ENCODE measurements around the gene TNRC6B.
"Not testable (repeated sequence)": the region's sequence is repeated elsewhere in the genome, so short reads cannot be mapped to it uniquely, and the experiment has no call there.

TNRC6B gene

GRCh38 chr22:40376149-40376548 is 198.4 kb downstream of the TNRC6B start:
- no peak for DNase-seq

- no peak for DNase-seq
These were observed 200.2 kb downstream of the TNRC6B start for GRCh38 chr22:40377931-40378330.

DNA sequence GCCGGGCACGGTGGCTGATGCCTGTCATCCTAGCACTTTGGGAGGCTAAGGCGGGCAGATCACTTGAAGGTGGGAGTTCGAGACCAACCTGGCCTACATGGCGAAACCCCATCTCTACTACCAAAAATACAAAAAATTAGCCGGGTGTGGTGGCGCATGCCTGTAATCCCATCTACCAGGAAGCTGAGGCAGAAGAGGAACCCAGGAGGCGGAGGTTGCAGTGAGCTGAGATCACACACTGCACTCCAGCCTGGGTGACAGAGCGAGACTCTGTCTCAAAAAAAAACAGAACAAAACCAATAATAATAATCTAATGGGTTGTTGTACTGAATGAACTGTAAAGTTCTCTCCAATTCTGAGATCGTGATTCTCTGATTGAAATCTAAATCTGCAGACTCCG is 200.7 kb downstream of the TNRC6B start:
- not testable (repeated sequence) for DNase-seq

- DNase-seq = no peak
These were observed 203.7 kb downstream of the TNRC6B start for GRCh38 chr22:40381461-40381860.

DNA sequence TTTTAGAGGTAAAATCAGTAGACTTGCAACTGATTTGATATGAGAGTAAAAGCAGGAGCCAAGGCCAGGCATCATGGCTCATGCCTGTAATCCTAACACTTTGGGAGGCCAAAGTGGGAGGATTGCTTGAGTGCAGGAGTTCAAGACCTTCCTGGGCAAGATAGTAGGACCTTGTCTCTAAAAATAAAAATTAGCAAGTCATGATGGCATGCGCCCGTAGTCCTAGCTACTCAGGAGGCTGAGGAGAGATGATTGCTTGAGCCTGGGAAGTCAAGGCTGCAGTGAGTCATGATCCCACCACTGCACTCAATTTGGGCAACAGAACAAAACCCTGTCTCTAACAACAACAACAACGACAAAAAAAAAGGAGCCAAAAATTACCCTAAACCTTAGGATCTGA is 206.2 kb downstream of the TNRC6B start:
- no peak for DNase-seq

DNA sequence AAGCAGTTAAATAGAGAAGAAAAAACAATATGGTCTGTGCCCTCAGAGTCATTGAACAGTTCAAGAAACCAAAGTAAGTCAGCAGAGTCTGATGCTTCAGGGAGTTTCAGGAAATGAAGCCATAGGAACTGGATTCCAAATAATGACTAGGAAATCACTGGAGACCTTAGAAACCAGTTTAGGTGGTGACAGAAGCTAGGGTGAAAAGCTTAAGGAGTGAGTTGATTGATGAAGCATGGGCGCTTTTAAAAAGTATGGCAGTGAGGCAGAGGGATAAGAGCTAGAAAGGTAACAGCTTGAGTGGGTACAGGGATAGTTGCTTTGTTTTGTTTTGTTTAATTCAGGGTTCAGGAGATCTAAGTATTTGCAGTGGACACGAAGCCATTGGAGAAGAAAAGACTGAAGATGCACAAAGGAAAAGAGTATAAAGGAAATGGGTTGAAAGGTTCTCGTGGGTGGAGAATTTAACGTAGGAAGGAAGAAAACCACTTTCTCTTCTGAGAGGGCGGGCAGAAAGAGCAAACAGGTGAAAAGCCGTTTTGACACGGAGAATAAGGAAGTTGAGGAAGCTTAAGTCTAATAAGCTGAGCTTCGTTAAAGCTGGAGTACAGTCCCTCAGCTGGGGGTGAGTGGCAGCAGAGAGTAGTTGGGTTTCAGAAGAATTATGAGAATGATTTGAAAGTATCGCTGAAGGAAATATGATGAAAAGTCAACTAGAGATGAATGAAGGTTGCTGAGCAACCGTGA is 207.5 kb downstream of the TNRC6B start:
- no peak for DNase-seq
